ENCODE measurements around the gene ZNF324. TPM values are rescaled to one million over a fixed set of nuclear protein-coding genes. Genes with fewer than 3 reads are reported as not detected.

ZNF324 gene
- total RNA-seq, 1 donor from 2014 or later: 5.0 TPM

GRCh38 chr19:58518256-58519086 lies 51.6 kb downstream of the ZNF324 start:
- intact Hi-C loops (cut with micrococcal nuclease): no loop called here
- ATAC-seq: no peak
- no peak for DNase-seq

GRCh38 chr19:58519087-58519354 lies 52.1 kb downstream of the ZNF324 start:
- DNase-seq (peak; percentile 65), ATAC-seq (peak; percentile 65)
- intact Hi-C loops (cut with micrococcal nuclease): no loop called here

GRCh38 chr19:58519355-58520256 lies 52.7 kb downstream of the ZNF324 start, which contains the start of gene ZBTB45:
Gene ZBTB45 (minus strand): TSS chr19:58519810. CDS start chr19:58517673, 2,137 bp downstream.
- DNase-seq: peak; percentile 93
- intact Hi-C loops (cut with micrococcal nuclease): no loop called here
- peak; percentile 90 for ATAC-seq

GRCh38 chr19:58520257-58520599 lies 53.3 kb downstream of the ZNF324 start:
- intact Hi-C loops (cut with micrococcal nuclease): no loop called here
- no peak for ATAC-seq
- DNase-seq: no peak

GRCh38 chr19:58521651-58522050 lies 54.8 kb downstream of the ZNF324 start:
- DNase-seq (no peak), ATAC-seq (no peak)
- intact Hi-C loops (cut with micrococcal nuclease): no loop called here

- ATAC-seq (no peak), DNase-seq (no peak)
- intact Hi-C loops (cut with micrococcal nuclease): no loop called here
These were observed 55.8 kb downstream of the ZNF324 start for GRCh38 chr19:58522709-58523108.

Other genes with a start within 250 kb of the ZNF324 start
- gene ZNF544, start 238.2 kb upstream of the ZNF324 start, total RNA-seq: 24.6 TPM
- gene ZNF8, start 188.1 kb upstream of the ZNF324 start, total RNA-seq: 4.8 TPM
- gene ERVK3-1, start 161.7 kb upstream of the ZNF324 start, total RNA-seq: 18.4 TPM
- gene ZSCAN22, start 140.1 kb upstream of the ZNF324 start, total RNA-seq: 1.5 TPM
- 5.7 TPM for gene A1BG, start 113.6 kb upstream of the ZNF324 start, total RNA-seq
- gene ZNF497, start 104.3 kb upstream of the ZNF324 start, total RNA-seq: 0.55 TPM
- gene ZNF837, start 86.0 kb upstream of the ZNF324 start, total RNA-seq: 0.37 TPM
- gene RPS5, start 79.8 kb upstream of the ZNF324 start, total RNA-seq: 483 TPM
- not detected for gene RNF225, start 71.4 kb upstream of the ZNF324 start, total RNA-seq
- 17.8 TPM for gene ZNF584, start 58.4 kb upstream of the ZNF324 start, total RNA-seq
- 5.6 TPM for gene ZNF132, start 26.9 kb upstream of the ZNF324 start, total RNA-seq
- 3.7 TPM for gene ZNF324B, start 15.5 kb upstream of the ZNF324 start, total RNA-seq
- gene ZNF446, start 9.3 kb downstream of the ZNF324 start, total RNA-seq: 4.6 TPM
- 4.3 TPM for gene SLC27A5, start 44.9 kb downstream of the ZNF324 start, total RNA-seq
- 10.4 TPM for gene ZBTB45, start 52.7 kb downstream of the ZNF324 start, total RNA-seq
- 152 TPM for gene TRIM28, start 77.0 kb downstream of the ZNF324 start, total RNA-seq
- 134 TPM for gene CHMP2A, start 88.0 kb downstream of the ZNF324 start, total RNA-seq
- 144 TPM for gene UBE2M, start 91.5 kb downstream of the ZNF324 start, total RNA-seq
- 11.3 TPM for gene MZF1, start 106.3 kb downstream of the ZNF324 start, total RNA-seq

All from left ventricle myocardium superior (tissue), 1 donor.